HEK293 (cell line): ENCODE measurements around the gene RGL2.
"Not testable (repeated sequence)": the region's sequence is repeated elsewhere in the genome, so short reads cannot be mapped to it uniquely, and the experiment has no call there.

Experiments used
- CTCF ChIA-PET: fragments of 350-600 bp; formaldehyde crosslinking; extraction: SDS; loops from one replicate; lab custom pipeline; 2021; ENCODE audit warnings: antibody characterized with exemption; lab: Yijun Ruan, JAX
- POLR2A ChIA-PET: fragments of 300-600 bp; formaldehyde crosslinking; extraction: SDS; loops from one replicate; lab custom pipeline; 2020; ENCODE audit warnings: antibody characterized with exemption, inconsistent platforms; lab: Yijun Ruan, JAX
- H3K27ac ChIP-seq: fragments of 200-500 bp; sonication (Bioruptor generic); 2 replicates; pipeline ENCODE4 v1.5.1; 2014; ENCODE audit warnings: low read depth, low read length, control low read depth, inconsistent platforms; ENCODE audit errors: extremely low read depth
- H3K36me3 ChIP-seq, 2 experiments: fragments of 200-500 bp in 1 of 2; sonication (Bioruptor generic) in 1 of 2; 1 replicate in 1 of 2; 2 replicates in 1 of 2; pipeline ENCODE4 v1.5.1; 2014 to 2017; ENCODE audit warnings: inconsistent platforms in 2 of 2, low read length in 2 of 2; ENCODE audit not compliant: control insufficient read depth in 2 of 2, insufficient read depth in 1 of 2
- H3K4me1 ChIP-seq: fragments of 200-500 bp; sonication (Bioruptor generic); 2 replicates; pipeline ENCODE4 v1.5.1; 2014; ENCODE audit warnings: mild to moderate bottlenecking, low read length, inconsistent platforms; ENCODE audit not compliant: control insufficient read depth, insufficient read depth
- H3K4me3 ChIP-seq: 2 replicates; pipeline ENCODE4 v1.5.1; 2011; ENCODE audit warnings: low read depth, mild to moderate bottlenecking, control low read depth, low read length, moderate library complexity
- H3K9me3 ChIP-seq: fragments of 200-500 bp; sonication (Bioruptor generic); 2 replicates; pipeline ENCODE4 v1.5.1; 2014; ENCODE audit warnings: low read depth, low read length, inconsistent platforms; ENCODE audit not compliant: control insufficient read depth, insufficient read depth
- ATF2 ChIP-seq: fragments of 450-650 bp; formaldehyde crosslinking; IDR thresholded peaks from 2 replicates; pipeline ENCODE4 v1.5.1; 2016; ENCODE audit warnings: missing biosample characterization, missing genetic modification characterization, low read depth
- BCL11A ChIP-seq: fragments of 450-650 bp; formaldehyde crosslinking; IDR thresholded peaks from 2 replicates; pipeline ENCODE4 v1.5.1; 2016; ENCODE audit warnings: low read depth, missing biosample characterization, missing genetic modification characterization
- BCL11B ChIP-seq: fragments of 450-650 bp; formaldehyde crosslinking; IDR thresholded peaks from 2 replicates; pipeline ENCODE4 v1.5.1; 2016; ENCODE audit warnings: low read depth, missing biosample characterization, missing genetic modification characterization
- GLIS2 ChIP-seq: fragments of 450-650 bp; formaldehyde crosslinking; IDR thresholded peaks from 2 replicates; pipeline ENCODE4 v1.5.1; 2016; ENCODE audit warnings: missing biosample characterization, missing genetic modification characterization
- HOXD13 ChIP-seq: sonication (generic); formaldehyde crosslinking; IDR thresholded peaks from 2 replicates; pipeline ENCODE4 v1.8.0; 2022; ENCODE audit warnings: missing genetic modification reagents, borderline replicate concordance
- KLF7 ChIP-seq: fragments of 450-650 bp; formaldehyde crosslinking; IDR thresholded peaks from 2 replicates; pipeline ENCODE4 v1.5.1; 2016; ENCODE audit warnings: missing biosample characterization, missing genetic modification characterization, borderline replicate concordance
- PATZ1 ChIP-seq: fragments of 450-650 bp; formaldehyde crosslinking; IDR thresholded peaks from 2 replicates; pipeline ENCODE4 v1.5.1; 2016; ENCODE audit warnings: missing biosample characterization, missing genetic modification characterization
- PRDM6 ChIP-seq: fragments of 450-650 bp; formaldehyde crosslinking; IDR thresholded peaks from 2 replicates; pipeline ENCODE4 v1.5.1; 2017; ENCODE audit warnings: missing biosample characterization, missing genetic modification characterization
- SCRT2 ChIP-seq: fragments of 450-650 bp; formaldehyde crosslinking; IDR thresholded peaks from 2 replicates; pipeline ENCODE4 v1.5.1; 2016; ENCODE audit warnings: missing biosample characterization, missing genetic modification characterization
- YY1 ChIP-seq: fragments of 450-650 bp; formaldehyde crosslinking; IDR thresholded peaks from 2 replicates; pipeline ENCODE4 v1.5.1; 2018; ENCODE audit warnings: missing biosample characterization, missing genetic modification characterization
- ZNF157 ChIP-seq: fragments of 450-650 bp; formaldehyde crosslinking; IDR thresholded peaks from 2 replicates; pipeline ENCODE4 v1.5.1; 2016; ENCODE audit warnings: missing biosample characterization, missing genetic modification characterization
- ZNF214 ChIP-seq: fragments of 450-650 bp; formaldehyde crosslinking; IDR thresholded peaks from 2 replicates; pipeline ENCODE4 v1.5.1; 2017; ENCODE audit warnings: missing biosample characterization, mild to moderate bottlenecking, missing genetic modification characterization, borderline replicate concordance
- ZNF274 ChIP-seq, 2 experiments: fragments of 200-500 bp in 1 of 2; fragments of 450-650 bp in 1 of 2; sonication (Bioruptor generic) in 1 of 2; formaldehyde crosslinking in 1 of 2; IDR thresholded peaks; 2 replicates each; pipeline versions ENCODE4 v1.5.1 to v1.6.1; 2014 to 2016; ENCODE audit warnings: borderline replicate concordance in 1 of 2, inconsistent platforms in 1 of 2, low read length in 1 of 2, missing biosample characterization in 1 of 2, missing genetic modification characterization in 1 of 2
- ZNF324 ChIP-seq: fragments of 450-650 bp; formaldehyde crosslinking; IDR thresholded peaks from 2 replicates; pipeline ENCODE4 v1.5.1; 2016; ENCODE audit warnings: missing biosample characterization, missing genetic modification characterization
- ZNF335 ChIP-seq: fragments of 450-650 bp; formaldehyde crosslinking; conservative IDR thresholded peaks from 2 replicates; pipeline ENCODE4 v1.5.1; 2016; ENCODE audit warnings: missing biosample characterization, missing genetic modification characterization
- ZNF549 ChIP-seq: fragments of 450-650 bp; IDR thresholded peaks from 2 replicates; pipeline ENCODE4 v1.5.1; 2018; ENCODE audit warnings: missing biosample characterization, missing genetic modification characterization, mild to moderate bottlenecking, inconsistent platforms, moderate library complexity
- ZNF555 ChIP-seq: fragments of 450-650 bp; formaldehyde crosslinking; conservative IDR thresholded peaks from 2 replicates; pipeline ENCODE4 v1.5.1; 2017; ENCODE audit warnings: missing biosample characterization, mild to moderate bottlenecking, missing genetic modification characterization, inconsistent platforms
- ZNF600 ChIP-seq: fragments of 450-650 bp; formaldehyde crosslinking; IDR thresholded peaks from 2 replicates; pipeline ENCODE4 v1.5.1; 2016; ENCODE audit warnings: missing biosample characterization, missing genetic modification characterization
- ZNF629 ChIP-seq: fragments of 450-650 bp; formaldehyde crosslinking; IDR thresholded peaks from 2 replicates; pipeline ENCODE4 v1.5.1; 2017; ENCODE audit warnings: missing biosample characterization, missing genetic modification characterization
- ZNF785 ChIP-seq: fragments of 450-650 bp; formaldehyde crosslinking; IDR thresholded peaks from 2 replicates; pipeline ENCODE4 v1.5.1; 2016; ENCODE audit warnings: missing biosample characterization, missing genetic modification characterization

Gene RGL2

GRCh38 chr6:33276581-33276863 lies 22.2 kb downstream of the RGL2 start:
- Histone ChIP-seq H3K36me3 (peaks cover 23 to 84% of the 10 kb centered on the region in 2 experiments), H3K4me1 (peaks cover 31% of the 10 kb centered on the region), H3K4me3 (peak overlapping the region; percentile 56), H3K9me3 (no peaks in the 10 kb centered on the region), H3K27ac (peak overlapping the region; percentile 79)
- ChIA-PET POLR2A (interaction anchor here (0.5 to 6.5 kb wide), 22 partner anchors 13 to 305 kb away, joined by 3 to 92 read pairs (median 6); partner anchors contain the start of genes BAK1, CUTA, PFDN6 and RGL2), CTCF (interaction anchor here (0.7 to 2.5 kb wide), 15 partner anchors 10 to 150 kb away, joined by 3 to 22 read pairs (median 6); partner anchors contain the start of genes CUTA, PFDN6, WDR46 and ZBTB22)
- TF ChIP-seq KLF7 (tag by site-specific recombination) (0 out of 2 replicates have a peak, but pooled peaks have one; percentile 13), ZNF555 (tag by site-specific recombination) (no peak), ZNF335 (tag by site-specific recombination) (peak; percentile 78; the same call in 1 of the 2 replicates)

GRCh38 chr6:33275795-33276580 lies 22.8 kb downstream of the RGL2 start:
- 0 out of 2 replicates have a peak, but pooled peaks have one; percentile 23 for TF ChIP-seq ZNF600 (tag by site-specific recombination)
- peak; percentile 32; the same call in 1 of the 2 replicates for TF ChIP-seq GLIS2 (tag by site-specific recombination)
- peak; percentile 14; the same call in 1 of the 2 replicates for TF ChIP-seq PATZ1 (tag by site-specific recombination)
- POLR2A ChIA-PET = interaction anchor here (0.5 to 6.5 kb wide), 17 partner anchors 14 to 304 kb away, joined by 3 to 92 read pairs (median 6); partner anchors contain the start of genes CUTA, PFDN6, RGL2 and WDR46
- H3K36me3 ChIP-seq = peaks cover 23 to 79% of the 10 kb centered on the region in 2 experiments
- H3K27ac ChIP-seq = peak overlapping the region; percentile 79
- not testable (repeated sequence) for H3K9me3 ChIP-seq
- H3K4me3 ChIP-seq = peak overlapping the region; percentile 56; the same call in 1 of the 2 replicates
- H3K4me1 ChIP-seq = peaks cover 31% of the 10 kb centered on the region
- CTCF ChIA-PET = interaction anchor here (0.6 to 1.8 kb wide), 12 partner anchors 13 to 520 kb away, joined by 3 to 22 read pairs (median 4); partner anchors contain the start of genes CUTA, PFDN6, WDR46 and ZBTB22

GRCh38 chr6:33273924-33274902 lies 24.5 kb downstream of the RGL2 start:
- CTCF ChIA-PET = interaction anchor here (0.9 to 1.1 kb wide), 3 partner anchors 14 to 110 kb away, joined by 3 read pairs; no protein-coding TSS in a partner anchor
- peak overlapping the region; percentile 13; the same call in 1 of the 2 replicates for H3K4me3 ChIP-seq
- H3K27ac ChIP-seq = peak overlapping the region; percentile 79
- TF ChIP-seq SCRT2 (peak; percentile 54), ZNF324 (tag by site-specific recombination) (no peak), YY1 (tag by site-specific recombination) (no peak), HOXD13 (no peak), ATF2 (tag by site-specific recombination) (0 out of 2 replicates have a peak, but pooled peaks have one; percentile 52), BCL11A (no peak), ZNF214 (no peak), KLF7 (tag by site-specific recombination) (no peak), ZNF785 (tag by site-specific recombination) (no peak), PRDM6 (tag by site-specific recombination) (no peak), ZNF629 (tag by site-specific recombination) (0 out of 2 replicates have a peak, but pooled peaks have one; percentile 12), ZNF274 (IDR thresholded peaks at IDR 0.05; ENCODE audit: low read length) (no peak), ZNF274 (tag by site-specific recombination; IDR thresholded peaks at IDR 0.05; ENCODE audit: borderline replicate concordance) (no peak), ZNF549 (no peak), BCL11B (tag by site-specific recombination) (peak; percentile 37), ZNF157 (tag by site-specific recombination) (no peak)

More at GRCh38 chr6:33273924-33274902, 24.5 kb downstream of the RGL2 start:
- POLR2A ChIA-PET = interaction anchor here (1.0 kb wide), 1 partner anchor 25 kb away, joined by 4 read pairs; the partner anchor contains the start of gene RGL2
- Histone ChIP-seq H3K9me3 (no peaks in the 10 kb centered on the region), H3K4me1 (peaks cover 27% of the 10 kb centered on the region), H3K36me3 (peaks cover 23 to 71% of the 10 kb centered on the region in 2 experiments)
